ENCODE data around the gene PHGDH. TPM values are rescaled to one million over a fixed set of nuclear protein-coding genes. Genes with fewer than 3 reads are reported as not detected.

PHGDH gene
- polyA plus RNA-seq, 1 donor = 52.2 TPM

DNA sequence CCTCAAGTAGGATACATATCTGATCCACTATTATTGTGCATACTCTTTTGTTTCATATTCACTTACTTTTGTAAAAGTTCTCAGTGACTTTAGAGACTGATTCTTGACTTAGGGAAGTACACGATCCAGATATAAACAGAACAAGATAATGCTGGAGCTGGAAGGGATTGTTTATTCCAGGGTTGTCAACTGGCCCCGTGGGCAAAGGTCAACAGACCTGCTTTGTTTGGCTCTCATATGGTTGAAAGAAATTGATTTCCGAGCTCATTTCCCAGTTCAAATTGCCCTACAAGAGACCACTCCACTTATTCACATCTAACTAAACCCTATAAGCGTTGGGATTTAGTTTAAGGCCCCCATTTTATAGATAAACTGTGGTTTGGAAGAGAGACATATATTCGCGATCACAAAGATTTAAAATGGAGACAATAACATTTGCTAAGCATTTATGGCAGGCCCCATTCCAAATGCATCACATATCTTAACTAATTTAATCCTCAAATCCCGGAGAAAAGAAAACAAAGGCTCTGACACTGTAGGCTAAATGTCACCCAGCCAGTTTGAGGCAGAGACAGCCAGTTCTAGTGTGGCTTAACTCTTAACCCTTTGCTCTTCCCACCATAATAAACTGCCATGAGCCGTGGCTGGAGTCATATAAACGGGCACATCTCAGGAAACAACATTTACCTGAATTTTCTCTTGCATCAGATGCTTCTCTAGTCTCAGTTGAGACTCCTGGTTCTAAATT, 78.9 kb downstream of the PHGDH start:
- DNase-seq (ENCODE audit: low read depth) = no peak

DNA sequence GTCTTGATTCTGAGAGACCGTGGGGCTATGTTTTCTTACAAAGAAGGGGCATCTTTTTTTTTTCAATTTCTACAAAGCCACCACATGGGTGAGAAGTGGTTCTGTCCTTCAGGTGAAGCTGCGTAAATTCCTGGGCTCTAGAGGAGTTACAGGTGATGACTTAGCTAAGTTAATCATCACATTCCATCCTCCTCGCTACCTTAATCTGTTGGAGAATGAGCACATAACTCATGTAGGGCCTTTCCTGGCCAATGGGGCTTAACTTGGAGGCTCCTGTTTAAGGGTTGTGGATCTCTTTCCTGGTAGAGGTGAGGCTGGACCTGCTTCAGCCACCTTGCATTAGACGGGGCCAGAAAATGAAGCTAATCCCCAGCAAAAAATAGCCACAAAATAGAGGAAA, 79.6 kb downstream of the PHGDH start:
- no peak for DNase-seq (ENCODE audit: low read depth)

Other genes with a start within 250 kb of the PHGDH start
- 0.09 TPM for gene HSD3B1, start 204.7 kb upstream of the PHGDH start, polyA plus RNA-seq (ENCODE audit: insufficient read length)
- 11.6 TPM for gene ZNF697, start 63.7 kb upstream of the PHGDH start, polyA plus RNA-seq (ENCODE audit: insufficient read length)
- gene HMGCS2, start 57.0 kb downstream of the PHGDH start, polyA plus RNA-seq (ENCODE audit: insufficient read length) = not detected
- not detected for gene REG4, start 99.5 kb downstream of the PHGDH start, polyA plus RNA-seq (ENCODE audit: insufficient read length)
- gene ADAM30, start 184.6 kb downstream of the PHGDH start, polyA plus RNA-seq (ENCODE audit: insufficient read length) = not detected